Prostate gland (tissue), 2 donors: ENCODE results near the gene BTAF1.

Experiments
- POLR2A ChIP-seq: fragments of 450-650 bp; IDR thresholded peaks from one replicate; pipeline ENCODE4 v1.6.1; 2016; ENCODE audit warnings: antibody characterized with exemption, mild to moderate bottlenecking
- POLR2AphosphoS5 ChIP-seq: sonication (generic); formaldehyde crosslinking; IDR thresholded peaks from one replicate; pipeline ENCODE4 v1.6.1; 2017; ENCODE audit warnings: antibody characterized with exemption
- TF ChIP-seq, protein P1 (sequence below), 4 experiments: fragments of 200-600 bp in 2 of 4; fragments of 450-650 bp in 2 of 4; sonication (generic) in 2 of 4; IDR thresholded peaks; 1 replicate in 3 of 4; 2 replicates in 1 of 4; pipeline ENCODE4 v1.5.1; 2016 to 2019; ENCODE audit warnings: antibody characterized with exemption in 4 of 4, mild to moderate bottlenecking in 2 of 4, moderate library complexity in 2 of 4

DNA sequence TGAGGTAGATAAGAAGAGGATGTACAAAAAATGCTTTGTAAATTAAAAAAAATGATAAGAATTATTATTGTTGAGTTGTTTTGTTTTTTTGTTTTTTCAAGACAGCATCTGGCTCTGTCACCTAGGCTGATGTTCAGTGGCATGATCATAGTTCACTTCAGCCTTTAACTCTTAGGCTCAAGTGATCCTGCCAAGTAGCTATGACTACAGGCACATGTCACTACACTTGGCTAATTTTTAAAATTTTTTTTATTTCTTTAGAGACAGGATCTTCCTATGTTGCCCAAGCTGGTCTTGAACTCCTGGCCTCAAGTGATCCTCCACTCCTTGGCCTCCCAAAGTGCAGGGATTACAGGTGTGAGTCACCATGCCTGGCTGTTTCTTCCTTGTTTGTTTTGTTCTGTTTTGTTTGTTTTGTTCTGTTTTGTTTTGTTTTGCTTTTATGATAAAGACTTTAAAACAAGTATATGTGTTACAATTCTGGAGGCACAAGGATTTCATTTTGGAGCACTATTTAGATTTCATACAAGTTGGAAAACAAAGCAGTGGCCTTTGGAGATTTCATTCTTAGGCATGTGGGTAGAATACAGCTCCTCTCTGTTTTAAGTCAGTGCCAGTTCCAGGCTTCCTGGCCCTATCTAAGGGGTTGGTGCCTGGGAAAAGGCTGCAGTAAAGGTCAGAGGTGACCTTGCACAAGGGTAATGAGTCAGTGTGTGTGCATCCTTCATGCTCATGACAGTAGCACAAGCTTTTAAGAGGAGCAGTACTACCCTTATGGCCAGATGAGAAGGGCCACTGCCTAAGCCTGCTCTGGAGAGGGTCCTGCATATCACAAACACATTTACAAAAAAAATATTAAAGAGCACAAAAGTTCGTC lies 32.2 kb upstream of the BTAF1 start:
- TF ChIP-seq, protein P1, sequence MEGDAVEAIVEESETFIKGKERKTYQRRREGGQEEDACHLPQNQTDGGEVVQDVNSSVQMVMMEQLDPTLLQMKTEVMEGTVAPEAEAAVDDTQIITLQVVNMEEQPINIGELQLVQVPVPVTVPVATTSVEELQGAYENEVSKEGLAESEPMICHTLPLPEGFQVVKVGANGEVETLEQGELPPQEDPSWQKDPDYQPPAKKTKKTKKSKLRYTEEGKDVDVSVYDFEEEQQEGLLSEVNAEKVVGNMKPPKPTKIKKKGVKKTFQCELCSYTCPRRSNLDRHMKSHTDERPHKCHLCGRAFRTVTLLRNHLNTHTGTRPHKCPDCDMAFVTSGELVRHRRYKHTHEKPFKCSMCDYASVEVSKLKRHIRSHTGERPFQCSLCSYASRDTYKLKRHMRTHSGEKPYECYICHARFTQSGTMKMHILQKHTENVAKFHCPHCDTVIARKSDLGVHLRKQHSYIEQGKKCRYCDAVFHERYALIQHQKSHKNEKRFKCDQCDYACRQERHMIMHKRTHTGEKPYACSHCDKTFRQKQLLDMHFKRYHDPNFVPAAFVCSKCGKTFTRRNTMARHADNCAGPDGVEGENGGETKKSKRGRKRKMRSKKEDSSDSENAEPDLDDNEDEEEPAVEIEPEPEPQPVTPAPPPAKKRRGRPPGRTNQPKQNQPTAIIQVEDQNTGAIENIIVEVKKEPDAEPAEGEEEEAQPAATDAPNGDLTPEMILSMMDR (IDR thresholded peaks at IDR 0.05) = no peak
- no peak for TF ChIP-seq POLR2AphosphoS5
- TF ChIP-seq POLR2A = no peak
